Neuronal stem cell (in vitro differentiated cells): Measurements from ENCODE around the gene KAT5. TPM values are rescaled to one million over a fixed set of nuclear protein-coding genes. Genes with fewer than 3 reads are reported as not detected.

Source experiments
- small RNA-seq: library from polyadenylated mRNA; stranded (forward); fragments of <200 nt; extraction: miRNeasy Mini kit (QIAGEN cat#:217004); gene quantifications from one replicate; pipeline ENCODE3, GENCODE V24; 2013; ENCODE audit not compliant: insufficient read depth

KAT5 gene

Small RNAs within 50 kb of the gene (small RNA-seq; reads per million reads assigned to genes)
- not detected for gene RN7SL309P
